Measurements from ENCODE around the gene GNAI3. TPM values are rescaled to one million over a fixed set of nuclear protein-coding genes. Genes with fewer than 3 reads are reported as not detected.

Gene GNAI3
- total RNA-seq, 1 experiment from 2014 or later: 6.8 TPM

GRCh38 chr1:109530457-109531087, 17.8 kb upstream of the GNAI3 start:
- no peak overlapping the region for H2AFZ ChIP-seq (ENCODE audit: low read length)

GRCh38 chr1:109531380-109531779, 17.0 kb upstream of the GNAI3 start:
- ATAC-seq (no peak), DNase-seq (no peak)
- no peaks in the 10 kb centered on the region for H3K9me3 ChIP-seq (ENCODE audit: low read length)
- no peak for TF ChIP-seq CTCF (conservative IDR thresholded peaks at IDR 0.05; ENCODE audit: low read depth, low read length)
- no peak for TF ChIP-seq EZH2phosphoT487 (IDR thresholded peaks at IDR 0.05; ENCODE audit: borderline replicate concordance, low read length)
- TF ChIP-seq EZH2 (IDR thresholded peaks at IDR 0.05; ENCODE audit: low read length, unreplicated experiment): no peak
- H3K27me3 ChIP-seq (ENCODE audit: low read length): 0 out of 2 replicates have a peak, but pooled peaks cover 8% of the 10 kb centered on the region
- no peaks in the 10 kb centered on the region for H3F3A ChIP-seq (ENCODE audit: low read length, unreplicated experiment)
- H4K20me1 ChIP-seq (ENCODE audit: low read length): no peaks in the 10 kb centered on the region
- intact Hi-C loops (cut with micrococcal nuclease): no loop called here
- no peak overlapping the region for H3K4me3 ChIP-seq (ENCODE audit: low read length)
- BruUV-seq (replicated peaks): no TSS peak
- H3K4me1 ChIP-seq (ENCODE audit: insufficient read depth, low read length): no peaks in the 10 kb centered on the region
- no peaks in the 10 kb centered on the region for H3K79me2 ChIP-seq (ENCODE audit: low read length)
- no peaks in the 10 kb centered on the region for H3K36me3 ChIP-seq (ENCODE audit: low read depth, low read length)
- no peak overlapping the region for H2AFZ ChIP-seq (ENCODE audit: low read length)
- ChIA-PET CTCF (interaction anchor here (0.7 to 1.9 kb wide), 4 partner anchors 27 to 41 kb away, joined by 3 to 34 read pairs (median 10); partner anchors contain the start of gene CYB561D1), POLR2A (ENCODE audit: unreplicated experiment) (no interaction called here)
- H3K4me2 ChIP-seq (ENCODE audit: low read length): no peak overlapping the region
- H3K9me2 ChIP-seq (replicated peaks; ENCODE audit: low read length): no peaks in the 10 kb centered on the region
- no peak overlapping the region for H3K27ac ChIP-seq (ENCODE audit: low read length)
- no peak overlapping the region for H3K9ac ChIP-seq (ENCODE audit: low read length)

More at GRCh38 chr1:109530457-109531087, 17.8 kb upstream of the GNAI3 start:
- Histone ChIP-seq H3K36me3 (ENCODE audit: low read depth, low read length) (no peaks in the 10 kb centered on the region), H3K27me3 (ENCODE audit: low read length) (0 out of 2 replicates have a peak, but pooled peaks cover 8% of the 10 kb centered on the region), H3K9ac (ENCODE audit: low read length) (no peak overlapping the region), H3K4me2 (ENCODE audit: low read length) (no peak overlapping the region), H3K9me3 (ENCODE audit: low read length) (no peaks in the 10 kb centered on the region), H3K4me3 (ENCODE audit: low read length) (no peak overlapping the region), H3K27ac (ENCODE audit: low read length) (no peak overlapping the region), H3K9me2 (replicated peaks; ENCODE audit: low read length) (no peaks in the 10 kb centered on the region), H3F3A (ENCODE audit: low read length, unreplicated experiment) (no peaks in the 10 kb centered on the region), H3K79me2 (ENCODE audit: low read length) (no peaks in the 10 kb centered on the region), H3K4me1 (ENCODE audit: insufficient read depth, low read length) (no peaks in the 10 kb centered on the region), H4K20me1 (ENCODE audit: low read length) (no peaks in the 10 kb centered on the region)
- ATAC-seq (no peak), DNase-seq (no peak)
- TF ChIP-seq EZH2phosphoT487 (IDR thresholded peaks at IDR 0.05; ENCODE audit: borderline replicate concordance, low read length) (no peak), EZH2 (IDR thresholded peaks at IDR 0.05; ENCODE audit: low read length, unreplicated experiment) (no peak), CTCF (conservative IDR thresholded peaks at IDR 0.05; ENCODE audit: low read depth, low read length) (no peak)
- POLR2A ChIA-PET (ENCODE audit: unreplicated experiment): no interaction called here
- no TSS peak for BruUV-seq (replicated peaks)
- CTCF ChIA-PET: interaction anchor here (1.1 kb wide), 1 partner anchor 47 kb away, joined by 6 read pairs; the partner anchor contains the start of gene ATXN7L2
- intact Hi-C loops (cut with micrococcal nuclease): no loop called here

GRCh38 chr1:109531826-109532364, 16.5 kb upstream of the GNAI3 start:
- no peaks in the 10 kb centered on the region for H3K4me1 ChIP-seq (ENCODE audit: insufficient read depth, low read length)
- no peak overlapping the region for H3K27ac ChIP-seq (ENCODE audit: low read length)
- no peak overlapping the region for H3K4me2 ChIP-seq (ENCODE audit: low read length)
- TF ChIP-seq EZH2phosphoT487 (IDR thresholded peaks at IDR 0.05; ENCODE audit: borderline replicate concordance, low read length) (no peak), CTCF (conservative IDR thresholded peaks at IDR 0.05; ENCODE audit: low read depth, low read length) (no peak), EZH2 (IDR thresholded peaks at IDR 0.05; ENCODE audit: low read length, unreplicated experiment) (no peak)
- H3K9me2 ChIP-seq (replicated peaks; ENCODE audit: low read length): no peaks in the 10 kb centered on the region
- POLR2A ChIA-PET (ENCODE audit: unreplicated experiment): interaction anchor here (0.5 kb wide), 1 partner anchor 24 kb away, joined by 3 read pairs; no protein-coding TSS in a partner anchor
- H3K9ac ChIP-seq (ENCODE audit: low read length): no peak overlapping the region
- DNase-seq: no peak
- intact Hi-C loops (cut with micrococcal nuclease): loop anchor here (1.0 kb wide), 2 partner anchors 34 to 42 kb away; no protein-coding TSS in a partner anchor
- no peaks in the 10 kb centered on the region for H3F3A ChIP-seq (ENCODE audit: low read length, unreplicated experiment)
- H3K9me3 ChIP-seq (ENCODE audit: low read length): no peaks in the 10 kb centered on the region
- no peaks in the 10 kb centered on the region for H3K36me3 ChIP-seq (ENCODE audit: low read depth, low read length)
- H3K27me3 ChIP-seq (ENCODE audit: low read length): 0 out of 2 replicates have a peak, but pooled peaks cover 3% of the 10 kb centered on the region
- ATAC-seq: no peak
- no TSS peak for BruUV-seq (replicated peaks)
- H4K20me1 ChIP-seq (ENCODE audit: low read length): no peaks in the 10 kb centered on the region
- no peak overlapping the region for H2AFZ ChIP-seq (ENCODE audit: low read length)
- H3K4me3 ChIP-seq (ENCODE audit: low read length): no peak overlapping the region
- no peaks in the 10 kb centered on the region for H3K79me2 ChIP-seq (ENCODE audit: low read length)
- CTCF ChIA-PET: interaction anchor here (0.7 to 1.9 kb wide), 5 partner anchors 16 to 41 kb away, joined by 3 to 34 read pairs (median 9); partner anchors contain the start of genes CYB561D1 and GNAI3

All from PC-3 (cell line).